CD4-positive, alpha-beta T cell treated with Interferon gamma for 1 hour (primary cell): ENCODE measurements around the gene PCDHGA2.
"Not testable (repeated sequence)": the region's sequence is repeated elsewhere in the genome, so short reads cannot be mapped to it uniquely, and the experiment has no call there.

ENCODE experiments used
- DNase-seq: peaks from one replicate; pipeline ENCODE4 v3.0.0-alpha.2; 2020

Gene PCDHGA2

GRCh38 chr5:141349917-141350619, 11.5 kb downstream of the PCDHGA2 start, which contains the start of gene PCDHGB1:
TSS of gene PCDHGB1 (plus strand) at chr5:141350099. CDS start at chr5:141350261, 162 bp downstream.
- no peak for DNase-seq

- no peak for DNase-seq
Measured at GRCh38 chr5:141351591-141351990, 13.0 kb downstream of the PCDHGA2 start.

- no peak for DNase-seq
Measured at GRCh38 chr5:141354900-141355469, 16.4 kb downstream of the PCDHGA2 start, which contains the start of gene PCDHGA4. TSS of gene PCDHGA4 (plus strand) at chr5:141355021. CDS start at chr5:141355108, 87 bp downstream.

GRCh38 chr5:141355641-141356040, 17.1 kb downstream of the PCDHGA2 start:
- no peak for DNase-seq

- DNase-seq = no peak
Measured at GRCh38 chr5:141356133-141356532, 17.6 kb downstream of the PCDHGA2 start.

GRCh38 chr5:141356950-141357349, 18.4 kb downstream of the PCDHGA2 start:
- no peak for DNase-seq

GRCh38 chr5:141359790-141360426, 21.3 kb downstream of the PCDHGA2 start, which contains the start of gene PCDHGB2:
TSS of gene PCDHGB2 (plus strand) at chr5:141359994. CDS start at chr5:141360136, 142 bp downstream.
- DNase-seq = no peak

GRCh38 chr5:141360685-141361084, 22.1 kb downstream of the PCDHGA2 start:
- no peak for DNase-seq

- no peak for DNase-seq
Measured at GRCh38 chr5:141362719-141363118, 24.2 kb downstream of the PCDHGA2 start.

- no peak for DNase-seq
Measured at GRCh38 chr5:141363952-141364660, 25.5 kb downstream of the PCDHGA2 start, which contains the start of gene PCDHGA5. TSS of gene PCDHGA5 (plus strand) at chr5:141364162. CDS start at chr5:141364331, 169 bp downstream.

GRCh38 chr5:141366016-141366896, 27.7 kb downstream of the PCDHGA2 start:
- no peak for DNase-seq

GRCh38 chr5:141369994-141370848, 31.7 kb downstream of the PCDHGA2 start, which contains the start of gene PCDHGB3:
TSS of gene PCDHGB3 (plus strand) at chr5:141370242. CDS start at chr5:141370395, 153 bp downstream.
- DNase-seq = peak; percentile 13

GRCh38 chr5:141371572-141372475, 33.3 kb downstream of the PCDHGA2 start:
- DNase-seq = no peak

- no peak for DNase-seq
Measured at GRCh38 chr5:141373673-141374317, 35.2 kb downstream of the PCDHGA2 start, which contains the start of gene PCDHGA6. TSS of gene PCDHGA6 (plus strand) at chr5:141373891. CDS start at chr5:141374084, 193 bp downstream.

GRCh38 chr5:141374627-141375026, 36.1 kb downstream of the PCDHGA2 start:
- DNase-seq = no peak

GRCh38 chr5:141375444-141376155, 37.0 kb downstream of the PCDHGA2 start:
- DNase-seq = not testable (repeated sequence)

- DNase-seq = no peak
Measured at GRCh38 chr5:141382469-141383294, 44.1 kb downstream of the PCDHGA2 start, which contains the start of gene PCDHGA7. TSS of gene PCDHGA7 (plus strand) at chr5:141382742. CDS start at chr5:141382900, 158 bp downstream.
